Measurements from ENCODE around the gene CD302.

DNA sequence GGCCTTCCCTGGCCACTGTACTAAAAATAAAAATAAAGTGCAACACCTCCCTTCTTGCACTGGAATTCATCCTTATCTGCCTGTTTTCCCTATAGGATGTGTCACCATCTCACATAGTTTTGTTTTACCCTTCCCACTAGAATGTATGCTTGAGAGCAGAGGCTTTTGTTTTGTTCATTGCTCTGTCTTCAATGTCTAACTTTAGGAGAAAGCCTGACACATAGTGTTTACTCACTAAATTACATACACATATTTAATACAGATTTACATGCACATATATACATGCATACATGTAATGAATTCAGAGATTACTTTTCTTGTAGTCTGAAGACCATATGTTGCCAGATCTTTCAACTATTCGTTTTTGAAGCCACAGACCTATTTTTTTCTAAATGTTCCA is 23.0 kb downstream of the CD302 start:
- TF ChIP-seq, protein P1, sequence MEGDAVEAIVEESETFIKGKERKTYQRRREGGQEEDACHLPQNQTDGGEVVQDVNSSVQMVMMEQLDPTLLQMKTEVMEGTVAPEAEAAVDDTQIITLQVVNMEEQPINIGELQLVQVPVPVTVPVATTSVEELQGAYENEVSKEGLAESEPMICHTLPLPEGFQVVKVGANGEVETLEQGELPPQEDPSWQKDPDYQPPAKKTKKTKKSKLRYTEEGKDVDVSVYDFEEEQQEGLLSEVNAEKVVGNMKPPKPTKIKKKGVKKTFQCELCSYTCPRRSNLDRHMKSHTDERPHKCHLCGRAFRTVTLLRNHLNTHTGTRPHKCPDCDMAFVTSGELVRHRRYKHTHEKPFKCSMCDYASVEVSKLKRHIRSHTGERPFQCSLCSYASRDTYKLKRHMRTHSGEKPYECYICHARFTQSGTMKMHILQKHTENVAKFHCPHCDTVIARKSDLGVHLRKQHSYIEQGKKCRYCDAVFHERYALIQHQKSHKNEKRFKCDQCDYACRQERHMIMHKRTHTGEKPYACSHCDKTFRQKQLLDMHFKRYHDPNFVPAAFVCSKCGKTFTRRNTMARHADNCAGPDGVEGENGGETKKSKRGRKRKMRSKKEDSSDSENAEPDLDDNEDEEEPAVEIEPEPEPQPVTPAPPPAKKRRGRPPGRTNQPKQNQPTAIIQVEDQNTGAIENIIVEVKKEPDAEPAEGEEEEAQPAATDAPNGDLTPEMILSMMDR (IDR thresholded peaks at IDR 0.05; ENCODE audit: insufficient read depth, low read length, poor library complexity, severe bottlenecking): no peak
- no peak for TF ChIP-seq EZH2phosphoT487 (conservative IDR thresholded peaks at IDR 0.05; ENCODE audit: low read length)

Measured in SU-DHL-6 (cell line).